Hematopoietic multipotent progenitor cell (in vitro differentiated cells): Measurements from ENCODE around the gene ZNF536. TPM values are rescaled to one million over a fixed set of nuclear protein-coding genes. Genes with fewer than 3 reads are reported as not detected.

ENCODE experiments used
- DNase-seq, 3 donors: peaks; one replicate each; pipeline ENCODE4 v3.0.0-alpha.2; 2011 to 2015; ENCODE audit warnings: low read depth in 2 of 3, low spot score in 2 of 3
- total RNA-seq: library from RNA; depleted of rRNA; stranded (reverse); fragments of >200 nt; gene quantifications from one replicate; pipeline ENCODE4 v1.2.3, GENCODE V29; 2012

ZNF536 gene
- total RNA-seq, 1 donor, result under 0.01 TPM

- DNase-seq, result no peak
Observed at GRCh38 chr19:30590596-30591229, 218.5 kb downstream of the ZNF536 start.

GRCh38 chr19:30593356-30593755 is 221.2 kb downstream of the ZNF536 start:
- DNase-seq, result no peak

GRCh38 chr19:30593975-30594745 is 222.0 kb downstream of the ZNF536 start:
- no peak for DNase-seq

DNA sequence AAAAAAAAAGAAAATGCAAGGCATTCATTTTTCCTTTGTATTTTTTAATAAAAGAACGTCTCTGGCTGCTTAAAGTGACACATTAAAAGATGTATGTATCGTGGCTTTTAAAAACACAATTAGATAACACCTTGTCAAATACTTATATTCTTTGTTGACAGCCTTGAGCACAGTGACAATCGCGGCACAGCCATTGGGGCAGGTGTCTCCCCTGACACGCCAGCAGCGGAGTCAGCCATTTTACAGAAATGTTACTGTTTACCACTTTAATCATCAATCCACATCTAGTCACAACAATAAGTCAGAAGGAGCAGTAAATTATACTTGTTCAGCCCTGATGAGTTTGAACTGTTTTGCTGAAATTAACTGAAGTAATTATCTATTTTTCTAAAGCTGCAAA is 224.1 kb downstream of the ZNF536 start:
- no peak for DNase-seq

GRCh38 chr19:30596813-30597399 is 224.7 kb downstream of the ZNF536 start:
- no peak for DNase-seq

DNA sequence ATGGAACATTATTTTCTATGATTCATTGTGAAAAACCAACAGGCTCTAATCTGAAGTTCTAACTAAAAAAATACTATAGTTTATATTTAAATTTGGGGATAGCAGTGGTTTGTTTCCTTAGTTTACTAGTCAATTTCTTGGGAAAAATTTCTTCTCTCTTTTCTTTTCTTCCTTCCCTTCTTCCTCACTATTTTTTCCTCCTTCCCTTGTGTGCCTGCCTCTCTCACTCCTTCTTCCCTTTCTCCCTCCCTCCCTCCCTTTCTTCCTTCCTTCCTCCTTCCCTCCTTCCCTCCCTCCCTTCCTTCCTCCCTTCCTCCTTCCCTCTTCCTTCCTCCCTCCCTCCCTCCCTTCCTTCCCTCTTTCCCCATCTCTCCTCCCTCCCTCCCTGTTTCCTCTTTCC is 226.5 kb downstream of the ZNF536 start:
- no peak for DNase-seq

DNA sequence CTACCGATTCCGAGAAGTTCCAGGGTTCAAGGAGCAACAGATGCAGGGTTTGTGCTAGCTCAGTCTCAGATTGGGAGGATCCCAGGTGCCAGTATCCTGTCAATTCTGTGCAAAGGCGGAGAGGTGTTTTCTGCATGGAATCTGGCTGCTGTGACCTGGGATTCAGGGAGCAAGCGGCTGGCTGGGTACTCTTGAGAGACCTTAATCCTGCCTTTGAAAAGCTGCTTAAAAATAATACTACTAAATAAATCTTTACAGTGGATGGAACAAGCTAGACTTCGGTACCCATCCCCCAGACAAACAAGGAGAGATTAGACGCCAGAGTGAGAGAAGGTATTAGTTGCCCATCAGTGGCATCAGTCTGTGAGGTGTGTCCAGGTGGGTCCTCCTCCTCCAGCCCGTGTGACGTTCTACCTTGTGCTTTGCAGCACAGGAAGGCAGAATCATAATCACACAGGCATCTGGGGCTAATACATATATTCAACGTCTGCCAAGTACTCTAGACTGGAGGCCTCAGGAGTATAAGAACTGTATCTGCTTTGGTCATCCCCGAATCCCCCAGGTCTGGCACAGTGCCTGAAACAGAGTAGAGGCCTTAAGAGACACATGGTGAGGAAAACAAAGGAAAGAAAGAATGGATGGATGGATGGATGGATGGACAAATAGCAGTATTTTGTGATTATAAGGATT is 230.6 kb downstream of the ZNF536 start:
- DNase-seq, result no peak

GRCh38 chr19:30604657-30605056 is 232.5 kb downstream of the ZNF536 start:
- DNase-seq, result no peak

DNA sequence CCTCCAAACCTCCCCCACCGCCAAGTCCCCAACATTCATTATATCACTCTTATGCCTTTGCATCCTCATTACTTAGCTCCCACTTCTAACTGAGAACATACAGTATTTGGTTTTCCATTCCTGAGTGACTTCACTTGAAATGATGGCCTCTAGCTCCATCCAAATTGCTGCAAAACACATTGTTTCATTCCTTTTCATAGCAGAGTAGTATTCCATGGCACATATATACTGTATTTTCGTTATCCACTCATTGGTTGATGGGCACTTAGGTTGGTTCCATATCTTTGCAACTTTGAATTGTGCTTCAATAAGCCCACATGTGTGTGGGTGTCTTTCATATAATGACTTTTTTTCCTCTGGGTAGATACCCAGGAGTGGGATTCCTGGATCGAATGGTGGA is 233.1 kb downstream of the ZNF536 start:
- DNase-seq, result no peak

- DNase-seq, result no peak
Observed at GRCh38 chr19:30606114-30607050, 234.2 kb downstream of the ZNF536 start.
